ENCODE measurements around the gene BOD1. TPM values are rescaled to one million over a fixed set of nuclear protein-coding genes. Genes with fewer than 3 reads are reported as not detected.

The BOD1 gene
- total and polyA plus RNA-seq, 8 donors = 21.5 to 42.5 (median 27.4) TPM

DNA sequence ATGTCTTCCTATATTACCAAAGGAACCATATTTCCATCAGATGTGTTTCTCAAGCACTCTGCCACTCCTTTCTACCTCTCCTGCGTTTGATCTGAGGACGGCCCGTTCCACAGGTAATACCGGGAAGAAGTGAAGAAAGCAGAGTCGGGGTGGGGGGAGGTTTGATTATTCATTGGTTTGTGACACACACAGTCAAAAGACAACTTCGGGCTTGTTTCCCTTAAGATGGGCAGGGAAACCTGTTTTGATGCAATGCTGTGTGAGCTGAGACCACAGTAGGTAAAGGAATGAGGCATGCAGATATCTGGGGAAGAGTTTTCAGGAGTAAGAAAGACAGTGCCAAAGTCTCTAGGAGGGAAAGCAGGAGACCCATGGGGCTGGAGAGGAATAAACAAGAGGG, 54.0 kb downstream of the BOD1 start:
- WGBS, 2 donors = 60 to 84% methylated on average over 6 of the region's 6 CpGs
- no peak for TF ChIP-seq CTCF (IDR thresholded peaks at IDR 0.05)
- H3K4me1 ChIP-seq = no peaks in the 10 kb centered on the region
- H3K4me3 ChIP-seq = no peak overlapping the region
- intact Hi-C loops (cut with DNase I) = no loop called here
- no peaks in the 10 kb centered on the region for H3K9me3 ChIP-seq
- H3K27ac ChIP-seq = no peak overlapping the region
- no peaks in the 10 kb centered on the region for H3K36me3 ChIP-seq
- no peak for ATAC-seq
- no peak for DNase-seq
- FAIRE-seq = no peak
- no peaks in the 10 kb centered on the region for H3K27me3 ChIP-seq

Measured in pancreas (tissue), 10 donors.